ENCODE data around the gene C9orf72. TPM values are rescaled to one million over a fixed set of nuclear protein-coding genes. Genes with fewer than 3 reads are reported as not detected.

The C9orf72 gene
- total RNA-seq, 2 experiments from 2014 or later = 23.3 to 27.5 TPM

DNA sequence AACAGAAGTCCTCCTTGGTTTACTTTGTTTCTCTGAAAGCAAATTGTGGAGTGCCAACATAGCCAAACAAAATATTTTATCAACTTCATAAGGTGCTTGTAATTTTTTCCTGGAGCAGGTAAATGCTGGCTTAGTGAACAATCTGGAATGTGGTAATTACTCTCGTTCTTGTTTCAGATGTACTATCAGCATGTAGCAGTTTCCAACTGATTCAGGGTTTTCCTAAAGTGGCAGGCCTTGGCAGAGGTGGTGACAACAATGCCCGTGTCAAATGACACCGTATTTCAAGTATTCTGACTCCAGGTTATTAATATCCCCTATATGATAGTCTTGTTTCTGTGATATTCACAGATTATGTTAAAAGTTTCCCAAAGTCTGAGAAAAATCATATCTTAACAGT, 1.2 kb downstream of the C9orf72 start:
- H3K27ac Mint-ChIP-seq = peak overlapping the region; percentile 100
- H3K36me3 Mint-ChIP-seq (ENCODE audit: low read depth) = peaks cover 6% of the 10 kb centered on the region
- H3K27me3 Mint-ChIP-seq (ENCODE audit: low read depth) = no peaks in the 10 kb centered on the region
- CTCF ChIA-PET = no interaction called here
- DNase-seq = no peak
- H3K4me3 Mint-ChIP-seq = peak overlapping the region; percentile 83
- no peaks in the 10 kb centered on the region for H3K9me3 Mint-ChIP-seq
- intact Hi-C loops (cut with micrococcal nuclease) = loop anchor here (2.0 kb wide), 1 partner anchor 213 kb away; no protein-coding TSS in a partner anchor
- peaks cover 42% of the 10 kb centered on the region for H3K4me1 Mint-ChIP-seq (ENCODE audit: low read depth)

DNA sequence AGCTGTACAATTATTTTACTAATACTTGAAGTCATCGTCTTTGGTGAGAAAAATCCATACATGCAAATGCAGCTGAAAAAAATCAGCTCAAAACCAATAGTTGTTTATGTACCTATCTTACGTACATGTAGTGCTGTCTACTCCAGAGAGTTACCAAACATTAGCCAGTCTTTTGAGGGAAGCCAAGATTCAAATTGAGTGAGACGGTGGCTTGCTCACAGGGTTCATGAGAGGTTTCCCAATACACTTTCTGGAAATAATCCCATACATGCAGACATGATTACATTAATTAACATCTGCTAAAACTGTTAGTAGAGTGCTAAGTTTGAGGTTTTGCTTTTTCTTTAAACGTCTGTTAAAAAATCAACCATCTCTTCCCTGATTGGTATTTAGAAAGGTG, 2.3 kb downstream of the C9orf72 start:
- Mint-ChIP-seq H3K4me1 (ENCODE audit: low read depth) (peaks cover 49% of the 10 kb centered on the region), H3K9me3 (no peaks in the 10 kb centered on the region), H3K36me3 (ENCODE audit: low read depth) (peaks cover 14% of the 10 kb centered on the region), H3K27me3 (ENCODE audit: low read depth) (no peaks in the 10 kb centered on the region), H3K27ac (no peak overlapping the region), H3K4me3 (no peak overlapping the region)
- intact Hi-C loops (cut with micrococcal nuclease) = no loop called here
- DNase-seq = no peak
- CTCF ChIA-PET = interaction anchor here (1.0 to 1.5 kb wide), 2 partner anchors 9 to 238 kb away, joined by 3 to 4 read pairs; no protein-coding TSS in a partner anchor

DNA sequence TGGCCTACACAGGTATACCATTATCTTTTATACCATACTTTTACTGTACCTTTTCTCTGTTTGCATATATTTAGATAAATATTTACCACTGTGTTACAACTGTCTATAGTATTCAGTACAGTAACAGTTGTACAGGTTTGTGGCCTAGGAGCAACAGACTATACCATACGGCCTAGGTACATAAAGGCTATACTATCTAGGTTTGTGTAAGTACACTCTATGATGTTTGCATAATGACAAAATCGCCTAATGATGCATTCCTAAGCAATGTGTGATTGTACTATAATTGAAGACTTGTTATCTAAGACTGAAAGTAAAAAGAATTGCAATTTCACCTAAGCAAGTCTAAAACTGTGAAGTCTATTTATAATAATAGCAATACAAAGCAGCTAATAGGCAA, 3.9 kb downstream of the C9orf72 start:
- Mint-ChIP-seq H3K4me3 (no peak overlapping the region), H3K27ac (no peak overlapping the region), H3K36me3 (ENCODE audit: low read depth) (peaks cover 22% of the 10 kb centered on the region), H3K27me3 (ENCODE audit: low read depth) (no peaks in the 10 kb centered on the region), H3K4me1 (ENCODE audit: low read depth) (peaks cover 57% of the 10 kb centered on the region), H3K9me3 (no peaks in the 10 kb centered on the region)
- intact Hi-C loops (cut with micrococcal nuclease) = no loop called here
- DNase-seq = no peak
- CTCF ChIA-PET = interaction anchor here (0.7 kb wide), 1 partner anchor 121 kb away, joined by 3 read pairs; no protein-coding TSS in a partner anchor

DNA sequence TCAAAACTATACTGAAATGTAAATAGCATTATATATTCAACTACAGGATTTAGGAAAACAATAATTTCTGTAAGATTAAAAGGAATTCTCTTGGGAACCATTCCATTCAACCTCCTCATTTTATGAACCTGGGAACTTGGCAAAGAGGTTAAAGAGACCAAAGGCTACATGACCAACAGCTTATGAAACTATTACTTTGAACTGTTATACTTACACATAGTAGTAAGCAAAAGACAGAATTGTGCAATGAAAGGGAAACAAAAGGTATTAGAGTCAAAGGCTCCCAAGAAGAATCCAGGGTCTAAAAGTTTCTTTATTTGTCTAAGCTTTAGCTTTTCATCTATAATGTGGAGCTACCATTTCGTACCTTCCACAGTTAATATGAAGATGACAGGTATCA, 7.2 kb downstream of the C9orf72 start:
- Mint-ChIP-seq H3K27me3 (ENCODE audit: low read depth) (no peaks in the 10 kb centered on the region), H3K36me3 (ENCODE audit: low read depth) (peaks cover 22% of the 10 kb centered on the region), H3K4me3 (no peak overlapping the region), H3K9me3 (no peaks in the 10 kb centered on the region), H3K27ac (no peak overlapping the region), H3K4me1 (ENCODE audit: low read depth) (peaks cover 48% of the 10 kb centered on the region)
- intact Hi-C loops (cut with micrococcal nuclease) = no loop called here
- no peak for DNase-seq
- CTCF ChIA-PET = no interaction called here

DNA sequence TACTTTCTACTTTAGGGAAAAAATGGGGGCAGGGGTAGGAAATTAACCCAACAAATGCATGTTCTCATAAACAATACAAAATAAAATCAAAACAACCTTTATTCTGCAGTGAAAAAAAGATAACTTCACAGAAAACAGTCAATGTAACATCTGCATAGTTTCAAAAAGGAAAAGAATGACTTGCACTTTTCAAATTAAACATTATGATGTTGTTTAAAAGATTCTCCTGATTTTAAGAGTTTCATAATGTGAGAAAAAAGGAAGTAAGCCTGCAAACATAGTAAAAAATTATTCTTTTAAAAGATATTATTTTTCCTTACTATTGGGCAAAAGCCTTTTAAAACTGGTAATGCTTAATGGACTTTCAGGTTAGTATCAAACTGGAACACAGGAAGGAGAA, 7.6 kb downstream of the C9orf72 start:
- Mint-ChIP-seq H3K4me1 (ENCODE audit: low read depth) (peaks cover 44% of the 10 kb centered on the region), H3K9me3 (no peaks in the 10 kb centered on the region), H3K27ac (peak overlapping the region; percentile 24), H3K4me3 (no peak overlapping the region), H3K27me3 (ENCODE audit: low read depth) (no peaks in the 10 kb centered on the region), H3K36me3 (ENCODE audit: low read depth) (peaks cover 22% of the 10 kb centered on the region)
- no peak for DNase-seq
- intact Hi-C loops (cut with micrococcal nuclease) = loop anchor here (1.0 to 2.0 kb wide), 2 partner anchors 8 to 199 kb away; partner anchors contain the start of gene C9orf72
- CTCF ChIA-PET = no interaction called here

DNA sequence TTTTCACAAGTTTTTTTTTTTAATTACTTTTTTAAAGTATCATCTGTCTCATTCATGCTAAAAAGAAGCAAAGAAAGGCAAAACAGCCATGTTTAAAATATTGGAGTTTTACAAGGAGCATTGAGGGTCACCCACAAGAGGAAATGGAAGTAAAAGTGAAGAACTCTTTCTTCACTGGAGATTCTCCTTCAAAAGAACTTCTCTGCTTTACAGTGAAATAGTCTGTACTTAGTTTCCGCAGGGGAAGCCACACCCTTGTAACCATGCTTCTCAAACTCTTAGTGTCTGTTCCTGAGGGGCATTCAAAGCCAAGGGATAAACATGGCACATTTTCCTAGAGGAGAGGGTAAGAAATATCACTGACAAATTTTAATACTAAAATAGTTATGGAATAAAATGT, 8.6 kb downstream of the C9orf72 start:
- CTCF ChIA-PET = no interaction called here
- Mint-ChIP-seq H3K27ac (peak overlapping the region; percentile 35), H3K4me1 (ENCODE audit: low read depth) (peaks cover 38% of the 10 kb centered on the region), H3K9me3 (no peaks in the 10 kb centered on the region), H3K4me3 (no peak overlapping the region), H3K36me3 (ENCODE audit: low read depth) (peaks cover 23% of the 10 kb centered on the region), H3K27me3 (ENCODE audit: low read depth) (no peaks in the 10 kb centered on the region)
- DNase-seq = no peak
- intact Hi-C loops (cut with micrococcal nuclease) = loop anchor here (1.0 to 2.0 kb wide), 2 partner anchors 9 to 198 kb away; partner anchors contain the start of gene C9orf72

DNA sequence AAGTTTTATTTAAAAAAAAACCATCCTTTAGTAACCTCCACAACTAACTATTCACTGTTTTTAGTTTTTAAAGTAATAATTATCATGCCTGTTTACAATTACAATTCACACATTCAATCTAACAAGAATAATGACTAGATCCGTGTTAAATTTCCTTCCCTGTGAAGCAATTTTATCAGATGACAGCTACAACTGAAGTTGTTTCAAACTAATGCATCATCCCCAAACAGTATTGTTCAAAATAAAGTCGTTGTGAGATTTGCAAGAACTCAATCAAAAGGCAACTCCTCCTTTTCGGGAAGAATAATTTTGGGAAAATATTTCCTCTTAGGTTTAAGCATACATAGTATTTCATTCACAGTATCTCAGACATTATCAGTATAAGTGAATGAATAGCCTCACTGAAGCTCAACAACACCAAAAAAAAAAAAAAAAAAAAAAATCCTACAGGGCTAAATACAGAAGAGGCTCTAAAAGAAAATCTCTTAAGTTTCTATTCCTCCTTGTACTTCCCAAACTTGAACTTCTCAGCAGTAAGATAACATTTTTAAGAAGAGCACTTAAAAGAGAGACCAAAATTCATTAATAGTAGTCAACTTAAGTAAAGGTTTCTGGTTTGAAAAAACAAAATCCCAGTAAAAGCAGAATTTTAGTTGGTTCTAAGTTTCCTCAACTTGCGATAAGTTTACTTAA, 9.4 kb downstream of the C9orf72 start:
- CTCF ChIA-PET = interaction anchor here (1.0 kb wide), 1 partner anchor 231 kb away, joined by 6 read pairs; no protein-coding TSS in a partner anchor
- H3K4me3 Mint-ChIP-seq = no peak overlapping the region
- peaks cover 25% of the 10 kb centered on the region for H3K36me3 Mint-ChIP-seq (ENCODE audit: low read depth)
- H3K27me3 Mint-ChIP-seq (ENCODE audit: low read depth) = no peaks in the 10 kb centered on the region
- peaks cover 35% of the 10 kb centered on the region for H3K4me1 Mint-ChIP-seq (ENCODE audit: low read depth)
- DNase-seq = no peak
- no peaks in the 10 kb centered on the region for H3K9me3 Mint-ChIP-seq
- no peak overlapping the region for H3K27ac Mint-ChIP-seq
- intact Hi-C loops (cut with micrococcal nuclease) = loop anchor here (2.0 kb wide), 1 partner anchor 197 kb away; no protein-coding TSS in a partner anchor

DNA sequence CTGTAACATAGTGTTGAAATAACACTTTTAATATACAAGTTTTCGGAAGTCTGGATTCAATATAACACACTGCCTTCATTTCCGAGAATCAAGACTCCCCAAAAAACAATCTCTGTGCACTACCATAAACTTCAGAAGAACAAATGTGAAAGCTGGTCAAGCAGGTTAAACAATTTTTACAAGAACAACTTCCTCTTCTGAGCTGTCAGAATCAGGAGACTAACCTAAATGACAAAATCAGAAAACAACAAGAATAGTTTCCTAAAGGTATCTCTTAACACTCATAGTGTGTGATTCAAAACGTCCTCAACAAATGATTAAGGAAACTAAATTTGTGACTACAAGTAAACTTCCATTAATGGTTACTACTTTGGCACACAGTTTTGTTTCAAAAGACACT, 11.6 kb downstream of the C9orf72 start:
- Mint-ChIP-seq H3K27me3 (ENCODE audit: low read depth) (no peaks in the 10 kb centered on the region), H3K4me3 (no peak overlapping the region), H3K36me3 (ENCODE audit: low read depth) (peaks cover 22% of the 10 kb centered on the region), H3K4me1 (ENCODE audit: low read depth) (peaks cover 28% of the 10 kb centered on the region), H3K9me3 (no peaks in the 10 kb centered on the region), H3K27ac (no peak overlapping the region)
- intact Hi-C loops (cut with micrococcal nuclease) = no loop called here
- no peak for DNase-seq
- CTCF ChIA-PET = interaction anchor here (1.0 to 1.8 kb wide), 3 partner anchors 13 to 32 kb away, joined by 3 to 5 read pairs (median 3); partner anchors contain the start of gene MOB3B

DNA sequence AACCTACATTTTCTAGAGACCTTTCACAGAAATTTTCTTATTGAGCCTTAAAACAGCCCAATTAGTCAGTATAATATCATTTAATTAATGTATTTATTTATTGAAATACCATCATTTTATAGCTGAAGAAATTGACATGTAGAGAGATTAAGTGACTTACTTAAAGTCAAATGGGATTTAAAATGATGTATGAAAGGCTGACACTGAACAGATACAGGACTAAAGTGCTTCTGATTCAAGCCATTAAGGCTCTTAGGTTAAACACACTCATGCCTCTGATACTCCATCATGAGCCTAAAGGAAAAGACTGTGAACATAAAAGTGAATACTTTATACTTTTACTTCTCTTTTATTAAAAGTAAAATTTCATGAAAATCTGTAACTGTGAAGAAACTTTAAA, 12.8 kb downstream of the C9orf72 start:
- Mint-ChIP-seq H3K27ac (no peak overlapping the region), H3K4me1 (ENCODE audit: low read depth) (peaks cover 20% of the 10 kb centered on the region), H3K36me3 (ENCODE audit: low read depth) (peaks cover 18% of the 10 kb centered on the region), H3K27me3 (ENCODE audit: low read depth) (no peaks in the 10 kb centered on the region), H3K4me3 (no peak overlapping the region), H3K9me3 (no peaks in the 10 kb centered on the region)
- DNase-seq = no peak
- intact Hi-C loops (cut with micrococcal nuclease) = no loop called here
- CTCF ChIA-PET = interaction anchor here (0.7 to 1.2 kb wide), 2 partner anchors 29 to 31 kb away, joined by 3 read pairs; partner anchors contain the start of gene MOB3B

DNA sequence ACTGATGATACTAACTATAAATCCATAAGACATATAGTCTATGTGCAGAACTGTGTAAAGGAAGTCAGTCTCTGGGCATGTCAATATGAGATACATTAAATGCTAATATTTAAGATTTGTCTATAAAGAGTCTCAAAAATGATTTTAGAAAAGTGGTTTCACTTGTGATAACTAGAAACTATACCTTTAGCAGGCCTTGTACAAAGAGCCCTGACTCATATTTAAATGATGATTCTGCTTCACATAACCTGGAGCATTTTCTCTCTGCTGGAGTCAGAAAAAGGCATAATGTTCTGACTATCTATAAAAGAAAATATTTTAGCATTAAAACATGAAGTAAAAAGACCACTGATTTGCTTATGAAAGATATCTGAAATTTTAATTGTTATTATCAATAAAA, 15.0 kb downstream of the C9orf72 start:
- H3K36me3 Mint-ChIP-seq (ENCODE audit: low read depth) = peaks cover 24% of the 10 kb centered on the region

DNA sequence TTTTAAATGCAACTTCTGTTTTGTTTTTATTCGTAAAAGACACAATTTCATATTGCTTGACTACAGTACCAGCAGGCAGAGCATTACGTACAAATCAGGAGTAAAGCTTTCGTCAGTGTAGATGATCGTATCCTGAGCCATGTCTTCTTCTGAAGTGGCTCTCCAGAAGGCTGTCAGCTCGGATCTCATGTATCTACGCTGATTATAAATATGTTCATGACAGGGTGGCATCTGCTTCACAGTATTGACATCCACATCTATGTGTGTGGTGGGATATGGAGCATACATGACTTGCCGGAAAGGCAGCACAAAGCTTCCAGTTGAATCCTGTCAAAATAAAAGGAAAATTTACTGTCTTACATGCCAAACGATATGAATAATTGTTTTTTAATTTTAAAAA, 16.8 kb downstream of the C9orf72 start:
- Mint-ChIP-seq H3K4me1 (ENCODE audit: low read depth) (no peaks in the 10 kb centered on the region), H3K36me3 (ENCODE audit: low read depth) (peaks cover 31% of the 10 kb centered on the region), H3K27me3 (ENCODE audit: low read depth) (no peaks in the 10 kb centered on the region), H3K9me3 (no peaks in the 10 kb centered on the region), H3K27ac (no peak overlapping the region), H3K4me3 (no peak overlapping the region)
- CTCF ChIA-PET = interaction anchor here (0.6 to 0.9 kb wide), 4 partner anchors 10 to 1233 kb away, joined by 3 to 4 read pairs (median 3); no protein-coding TSS in a partner anchor
- intact Hi-C loops (cut with micrococcal nuclease) = no loop called here
- no peak for DNase-seq

More for the DNA sequence above, 15.0 kb downstream of the C9orf72 start:
- no peak overlapping the region for H3K4me3 Mint-ChIP-seq
- no peak for DNase-seq
- no peak overlapping the region for H3K27ac Mint-ChIP-seq
- intact Hi-C loops (cut with micrococcal nuclease) = no loop called here
- H3K27me3 Mint-ChIP-seq (ENCODE audit: low read depth) = no peaks in the 10 kb centered on the region
- no peaks in the 10 kb centered on the region for H3K9me3 Mint-ChIP-seq
- CTCF ChIA-PET = interaction anchor here (0.7 kb wide), 1 partner anchor 40 kb away, joined by 4 read pairs; no protein-coding TSS in a partner anchor
- peaks cover 2% of the 10 kb centered on the region for H3K4me1 Mint-ChIP-seq (ENCODE audit: low read depth)

DNA sequence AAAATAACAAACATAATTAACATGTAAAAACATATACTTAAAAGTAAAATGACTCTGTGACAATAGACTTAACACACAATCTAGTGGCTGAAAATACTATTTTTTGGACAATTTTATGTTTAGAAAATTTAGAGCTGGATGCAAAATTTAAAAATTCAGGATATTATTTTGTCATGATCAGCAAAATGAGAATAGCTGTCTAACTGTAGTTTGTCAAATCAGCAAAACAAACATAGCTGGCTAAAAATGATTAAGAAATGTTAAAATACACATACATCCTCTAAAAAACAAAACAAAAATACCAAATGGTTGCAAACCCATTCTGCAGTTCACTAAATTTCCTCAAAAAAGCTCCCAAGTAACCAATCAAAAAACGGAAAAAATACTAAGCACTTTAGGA, 18.6 kb downstream of the C9orf72 start:
- no peaks in the 10 kb centered on the region for H3K27me3 Mint-ChIP-seq (ENCODE audit: low read depth)
- H3K4me3 Mint-ChIP-seq = no peak overlapping the region
- H3K27ac Mint-ChIP-seq = no peak overlapping the region
- no peaks in the 10 kb centered on the region for H3K4me1 Mint-ChIP-seq (ENCODE audit: low read depth)
- H3K36me3 Mint-ChIP-seq (ENCODE audit: low read depth) = peaks cover 34% of the 10 kb centered on the region
- no peaks in the 10 kb centered on the region for H3K9me3 Mint-ChIP-seq
- intact Hi-C loops (cut with micrococcal nuclease) = no loop called here
- CTCF ChIA-PET = no interaction called here
- no peak for DNase-seq
